Keratinocyte (primary cell): ENCODE data around the gene ODF4. TPM values are rescaled to one million over a fixed set of nuclear protein-coding genes. Genes with fewer than 3 reads are reported as not detected.

Source experiments
- DNase-seq: peaks from one replicate; pipeline ENCODE4 v3.0.0-alpha.2; 2011; ENCODE audit warnings: low read depth, missing footprints, low spot score
- FAIRE-seq: peaks from 2 replicates; lab custom pipeline; 2011; peaks lifted over from hg19 to GRCh38; lab: Jason Lieb, UNC
- H2AFZ ChIP-seq: 2 replicates; pipeline ENCODE4 v1.6.0; 2012; ENCODE audit warnings: low read length, control low read depth, inconsistent platforms; ENCODE audit not compliant: control insufficient read depth
- H3K27ac ChIP-seq: 2 replicates; pipeline ENCODE4 v1.5.1; 2011; ENCODE audit warnings: low read length; ENCODE audit not compliant: control insufficient read depth, insufficient read depth
- H3K27me3 ChIP-seq: 3 replicates; pipeline ENCODE4 v1.6.0; 2011; ENCODE audit warnings: low read length; ENCODE audit not compliant: control insufficient read depth, insufficient read depth; ENCODE audit errors: extremely low read depth
- H3K36me3 ChIP-seq, 2 experiments: 2 replicates in 1 of 2; 3 replicates in 1 of 2; pipeline ENCODE4 v1.5.1; 2011; ENCODE audit warnings: low read length in 2 of 2, mild to moderate bottlenecking in 1 of 2; ENCODE audit not compliant: control insufficient read depth in 2 of 2, insufficient read depth in 2 of 2; ENCODE audit errors: extremely low read depth in 1 of 2
- H3K4me1 ChIP-seq: 3 replicates; pipeline ENCODE4 v1.5.1; 2011; ENCODE audit warnings: low read length; ENCODE audit not compliant: control insufficient read depth, insufficient read depth; ENCODE audit errors: extremely low read depth
- H3K4me2 ChIP-seq: 3 replicates; pipeline ENCODE4 v1.6.0; 2011; ENCODE audit warnings: low read depth, low read length; ENCODE audit not compliant: control insufficient read depth, insufficient read depth; ENCODE audit errors: extremely low read depth
- H3K4me3 ChIP-seq, 3 experiments: fragments of 200-600 bp in 1 of 3; sonication (generic) in 1 of 3; 2 replicates in 2 of 3; 3 replicates in 1 of 3; pipeline ENCODE4 v1.5.1; 2011 to 2016; ENCODE audit warnings: low read length in 3 of 3, mild to moderate bottlenecking in 3 of 3, control low read depth in 2 of 3, inconsistent platforms in 1 of 3, low read depth in 1 of 3, mixed read lengths in 1 of 3, mixed run types in 1 of 3, moderate library complexity in 1 of 3; ENCODE audit not compliant: control insufficient read depth in 2 of 3, insufficient read depth in 2 of 3; ENCODE audit errors: extremely low read depth in 1 of 3
- H3K79me2 ChIP-seq: 2 replicates; pipeline ENCODE4 v1.6.0; 2012; ENCODE audit warnings: low read length; ENCODE audit not compliant: control insufficient read depth, insufficient read depth
- H3K9ac ChIP-seq: 3 replicates; pipeline ENCODE4 v1.6.0; 2011; ENCODE audit warnings: low read length; ENCODE audit not compliant: control insufficient read depth, insufficient read depth; ENCODE audit errors: extremely low read depth
- H3K9me1 ChIP-seq: 3 replicates; pipeline ENCODE4 v1.6.0; 2011; ENCODE audit warnings: low read length; ENCODE audit not compliant: control insufficient read depth, insufficient read depth; ENCODE audit errors: extremely low read depth
- H3K9me3 ChIP-seq: 2 replicates; pipeline ENCODE4 v1.5.1; 2012; ENCODE audit warnings: low read depth, low read length; ENCODE audit not compliant: control insufficient read depth
- H4K20me1 ChIP-seq: 3 replicates; pipeline ENCODE4 v1.6.0; 2011; ENCODE audit warnings: low read length; ENCODE audit not compliant: control insufficient read depth, insufficient read depth; ENCODE audit errors: extremely low read depth
- EZH2 ChIP-seq: IDR thresholded peaks from one replicate; pipeline ENCODE4 v1.6.1; 2012; ENCODE audit warnings: inconsistent platforms, mild to moderate bottlenecking, low read length, moderate library complexity
- dilution Hi-C: fragments of 300-500 bp; cut with MboI; formaldehyde crosslinking; loops from one replicate; pipeline ENCODE4 v1.7.0; 2020; ENCODE audit warnings: low sequenced_read_pairs; ENCODE audit not compliant: extremely low pct_ligation_motif_present
- polyA minus RNA-seq, 3 experiments: library from RNA; depleted of rRNA, polyadenylated mRNA; stranded (reverse); fragments of >200 nt; gene quantifications; 1 replicate in 1 of 3; 2 replicates in 1 of 3; 3 replicates in 1 of 3; pipeline ENCODE4 v1.2.3, GENCODE V29; 2011
- polyA plus RNA-seq, 5 experiments: library from polyadenylated mRNA; depleted of rRNA in 3 of 5; stranded (reverse) in 3 of 5; stranded (forward) in 1 of 5; unstranded in 1 of 5; fragments of >200 nt; gene quantifications; 1 replicate in 1 of 5; 2 replicates in 3 of 5; 3 replicates in 1 of 5; pipeline versions ENCODE4 v1.2.1 to v1.2.3, GENCODE V29; 2011 to 2012; ENCODE audit warnings: missing spikeins in 2 of 5, low read depth in 1 of 5, low replicate concordance in 1 of 5
- TF ChIP-seq, protein P1 (sequence below), 3 experiments: IDR thresholded peaks in 1 of 3; conservative IDR thresholded peaks in 1 of 3; optimal IDR thresholded peaks in 1 of 3; 2 replicates in 2 of 3; 3 replicates in 1 of 3; pipeline versions ENCODE3 to v1.5.1; 2011; ENCODE audit warnings: low read length in 3 of 3, mild to moderate bottlenecking in 3 of 3, moderate library complexity in 2 of 3, control low read depth in 1 of 3, inconsistent platforms in 1 of 3; ENCODE audit not compliant: insufficient read depth in 2 of 3; ENCODE audit errors: extremely low read depth in 1 of 3

The ODF4 gene, protein sequence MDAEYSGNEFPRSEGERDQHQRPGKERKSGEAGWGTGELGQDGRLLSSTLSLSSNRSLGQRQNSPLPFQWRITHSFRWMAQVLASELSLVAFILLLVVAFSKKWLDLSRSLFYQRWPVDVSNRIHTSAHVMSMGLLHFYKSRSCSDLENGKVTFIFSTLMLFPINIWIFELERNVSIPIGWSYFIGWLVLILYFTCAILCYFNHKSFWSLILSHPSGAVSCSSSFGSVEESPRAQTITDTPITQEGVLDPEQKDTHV
- polyA plus RNA-seq (not detected in 3 replicates), polyA minus RNA-seq (not detected in 3 replicates)
- polyA plus RNA-seq (2011; ENCODE audit: low read depth), result not detected
- not detected in 2 replicates for polyA plus RNA-seq (2011; cell fraction: cytosol; rRNA removed)
- not detected in 2 replicates for polyA plus RNA-seq (2011; cell fraction: nucleus; rRNA removed)
- polyA plus RNA-seq (2012; ENCODE audit: low replicate concordance), result not detected in 2 replicates
- not detected for polyA minus RNA-seq (2011; cell fraction: cytosol; rRNA and poly(A)+ RNA removed)
- polyA minus RNA-seq (2011; cell fraction: nucleus; rRNA and poly(A)+ RNA removed), result not detected in 2 replicates

DNA sequence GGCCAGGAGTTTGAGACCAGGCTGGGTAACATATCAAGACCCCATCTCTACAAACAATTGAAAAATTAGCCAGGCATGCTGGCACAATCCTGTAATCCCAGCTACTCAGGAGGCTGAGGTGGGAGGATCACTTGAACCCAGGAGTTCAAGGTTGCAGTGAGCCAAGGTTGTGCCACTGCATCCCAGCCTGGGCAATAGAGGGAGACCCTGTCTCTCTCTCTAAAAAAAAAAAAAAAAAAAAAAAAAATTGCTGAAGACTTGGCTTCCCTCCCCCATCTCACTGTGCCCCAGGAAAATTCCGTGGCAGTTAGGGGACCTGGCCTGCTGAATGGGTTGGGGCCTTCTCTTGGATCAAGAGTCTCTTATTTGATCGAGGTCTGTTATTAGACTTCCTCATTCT, at the start of gene ODF4:
Gene ODF4 (plus strand): TSS at position 301 of the 400 bp plus-strand sequence. CDS start 212 bp downstream, outside the sequence.
- Histone ChIP-seq H4K20me1 (no peaks in the 10 kb centered on the region), H3K4me3 (no peak within 1 kb of the TSS), H3K27ac (no peak within 1 kb of the TSS), H3K4me1 (no peaks in the 10 kb centered on the region), H3K9me1 (no peaks in the 10 kb centered on the region), H3K27me3 (no peaks in the 10 kb centered on the region), H3K36me3 (no peaks in the 10 kb centered on the region), H3K9ac (no peak within 1 kb of the TSS), H3K9me3 (no peaks in the 10 kb centered on the region), H3K79me2 (no peaks in the 10 kb centered on the region), H2AFZ (no peak within 1 kb of the TSS), H3K4me2 (no peak within 1 kb of the TSS)
- no peak for DNase-seq
- dilution Hi-C loops, result no loop called here
- TF ChIP-seq, protein P1, sequence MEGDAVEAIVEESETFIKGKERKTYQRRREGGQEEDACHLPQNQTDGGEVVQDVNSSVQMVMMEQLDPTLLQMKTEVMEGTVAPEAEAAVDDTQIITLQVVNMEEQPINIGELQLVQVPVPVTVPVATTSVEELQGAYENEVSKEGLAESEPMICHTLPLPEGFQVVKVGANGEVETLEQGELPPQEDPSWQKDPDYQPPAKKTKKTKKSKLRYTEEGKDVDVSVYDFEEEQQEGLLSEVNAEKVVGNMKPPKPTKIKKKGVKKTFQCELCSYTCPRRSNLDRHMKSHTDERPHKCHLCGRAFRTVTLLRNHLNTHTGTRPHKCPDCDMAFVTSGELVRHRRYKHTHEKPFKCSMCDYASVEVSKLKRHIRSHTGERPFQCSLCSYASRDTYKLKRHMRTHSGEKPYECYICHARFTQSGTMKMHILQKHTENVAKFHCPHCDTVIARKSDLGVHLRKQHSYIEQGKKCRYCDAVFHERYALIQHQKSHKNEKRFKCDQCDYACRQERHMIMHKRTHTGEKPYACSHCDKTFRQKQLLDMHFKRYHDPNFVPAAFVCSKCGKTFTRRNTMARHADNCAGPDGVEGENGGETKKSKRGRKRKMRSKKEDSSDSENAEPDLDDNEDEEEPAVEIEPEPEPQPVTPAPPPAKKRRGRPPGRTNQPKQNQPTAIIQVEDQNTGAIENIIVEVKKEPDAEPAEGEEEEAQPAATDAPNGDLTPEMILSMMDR (optimal IDR thresholded peaks at IDR 0.05 in 1 of 3, IDR thresholded peaks at IDR 0.05 in 1 of 3, conservative IDR thresholded peaks at IDR 0.05 in 1 of 3; ENCODE audit: extremely low read depth in 1 of 3, insufficient read depth in 2 of 3, low read length in 3 of 3), result no peak
- no peak for TF ChIP-seq EZH2
- FAIRE-seq, result no peak

DNA sequence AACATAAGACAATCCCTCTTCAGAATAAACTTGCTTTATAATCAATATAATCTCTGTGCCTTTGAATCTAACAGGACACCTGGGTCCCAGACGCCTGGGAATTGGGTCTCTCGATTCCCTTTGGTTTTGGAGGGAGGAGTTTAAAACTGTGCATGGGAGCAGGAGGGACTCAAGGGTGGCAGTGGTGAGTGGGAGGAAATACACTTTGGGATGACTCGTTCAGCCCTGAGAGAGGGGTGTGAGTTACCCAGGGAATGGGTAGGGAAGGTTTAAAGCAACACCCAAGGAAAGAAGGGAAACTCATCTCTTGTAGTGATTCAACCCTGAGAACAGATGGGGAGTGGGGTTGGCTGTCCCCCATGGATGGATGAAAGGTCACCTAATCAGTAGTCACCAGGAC, 49.6 kb upstream of the ODF4 start:
- Histone ChIP-seq H3K4me2 (no peak overlapping the region), H3K27ac (no peak overlapping the region), H3K4me1 (peaks cover 16% of the 10 kb centered on the region), H3K27me3 (no peaks in the 10 kb centered on the region), H4K20me1 (no peaks in the 10 kb centered on the region), H2AFZ (no peak overlapping the region), H3K4me3 (no peak overlapping the region), H3K9me3 (no peaks in the 10 kb centered on the region), H3K36me3 (no peaks in the 10 kb centered on the region), H3K79me2 (no peaks in the 10 kb centered on the region), H3K9me1 (no peaks in the 10 kb centered on the region), H3K9ac (no peak overlapping the region)
- FAIRE-seq, result no peak
- no peak for DNase-seq
- TF ChIP-seq, protein P1 (optimal IDR thresholded peaks at IDR 0.05 in 1 of 3, IDR thresholded peaks at IDR 0.05 in 1 of 3, conservative IDR thresholded peaks at IDR 0.05 in 1 of 3; ENCODE audit: extremely low read depth in 1 of 3, insufficient read depth in 2 of 3, low read length in 3 of 3), result no peak
- no peak for TF ChIP-seq EZH2
- dilution Hi-C loops, result no loop called here
